SK-N-DZ (cell line): ENCODE data around the gene RNF150.
"Not testable (repeated sequence)": the region's sequence is repeated elsewhere in the genome, so short reads cannot be mapped to it uniquely, and the experiment has no call there.

Experiments used
- DNase-seq: peaks from one replicate; pipeline ENCODE4 v3.0.0-alpha.2; 2015; ENCODE audit warnings: low spot score

Gene RNF150

GRCh38 chr4:141078871-141079270 is 54.4 kb downstream of the RNF150 start:
- no peak for DNase-seq

- no peak for DNase-seq
Measured at GRCh38 chr4:141077611-141078225, 55.6 kb downstream of the RNF150 start.

GRCh38 chr4:141075553-141075952 is 57.7 kb downstream of the RNF150 start:
- no peak for DNase-seq

GRCh38 chr4:141074098-141074878 is 59.0 kb downstream of the RNF150 start:
- DNase-seq = no peak

- no peak for DNase-seq
Measured at GRCh38 chr4:141066690-141067089, 66.6 kb downstream of the RNF150 start.

GRCh38 chr4:141065872-141066271 is 67.4 kb downstream of the RNF150 start:
- DNase-seq = no peak

GRCh38 chr4:141062651-141063050 is 70.6 kb downstream of the RNF150 start:
- DNase-seq = no peak

- DNase-seq = no peak
Measured at GRCh38 chr4:141058591-141059512, 74.4 kb downstream of the RNF150 start.

GRCh38 chr4:141057582-141057981 is 75.7 kb downstream of the RNF150 start:
- DNase-seq = no peak

- DNase-seq = no peak
Measured at GRCh38 chr4:141056473-141056872, 76.8 kb downstream of the RNF150 start.

- no peak for DNase-seq
Measured at GRCh38 chr4:141054446-141054845, 78.8 kb downstream of the RNF150 start.

- DNase-seq = not testable (repeated sequence)
Measured at GRCh38 chr4:141050999-141051398, 82.3 kb downstream of the RNF150 start.

GRCh38 chr4:141047228-141047884 is 85.9 kb downstream of the RNF150 start:
- DNase-seq = no peak

GRCh38 chr4:141046255-141046654 is 87.0 kb downstream of the RNF150 start:
- no peak for DNase-seq

- DNase-seq = no peak
Measured at GRCh38 chr4:141045848-141046247, 87.4 kb downstream of the RNF150 start.

GRCh38 chr4:141041021-141041476 is 92.2 kb downstream of the RNF150 start:
- no peak for DNase-seq

- no peak for DNase-seq
Measured at GRCh38 chr4:141039156-141039555, 94.1 kb downstream of the RNF150 start.

GRCh38 chr4:141038428-141038827 is 94.8 kb downstream of the RNF150 start:
- no peak for DNase-seq

- no peak for DNase-seq
Measured at GRCh38 chr4:141037446-141037845, 95.8 kb downstream of the RNF150 start.

- DNase-seq = no peak
Measured at GRCh38 chr4:141036786-141037185, 96.5 kb downstream of the RNF150 start.

GRCh38 chr4:141035920-141036319 is 97.3 kb downstream of the RNF150 start:
- no peak for DNase-seq
